Measurements from ENCODE around the gene RNF44. TPM values are rescaled to one million over a fixed set of nuclear protein-coding genes. Genes with fewer than 3 reads are reported as not detected.

RNF44 gene
- total RNA-seq, 1 experiment from 2014 or later = 172 TPM

DNA sequence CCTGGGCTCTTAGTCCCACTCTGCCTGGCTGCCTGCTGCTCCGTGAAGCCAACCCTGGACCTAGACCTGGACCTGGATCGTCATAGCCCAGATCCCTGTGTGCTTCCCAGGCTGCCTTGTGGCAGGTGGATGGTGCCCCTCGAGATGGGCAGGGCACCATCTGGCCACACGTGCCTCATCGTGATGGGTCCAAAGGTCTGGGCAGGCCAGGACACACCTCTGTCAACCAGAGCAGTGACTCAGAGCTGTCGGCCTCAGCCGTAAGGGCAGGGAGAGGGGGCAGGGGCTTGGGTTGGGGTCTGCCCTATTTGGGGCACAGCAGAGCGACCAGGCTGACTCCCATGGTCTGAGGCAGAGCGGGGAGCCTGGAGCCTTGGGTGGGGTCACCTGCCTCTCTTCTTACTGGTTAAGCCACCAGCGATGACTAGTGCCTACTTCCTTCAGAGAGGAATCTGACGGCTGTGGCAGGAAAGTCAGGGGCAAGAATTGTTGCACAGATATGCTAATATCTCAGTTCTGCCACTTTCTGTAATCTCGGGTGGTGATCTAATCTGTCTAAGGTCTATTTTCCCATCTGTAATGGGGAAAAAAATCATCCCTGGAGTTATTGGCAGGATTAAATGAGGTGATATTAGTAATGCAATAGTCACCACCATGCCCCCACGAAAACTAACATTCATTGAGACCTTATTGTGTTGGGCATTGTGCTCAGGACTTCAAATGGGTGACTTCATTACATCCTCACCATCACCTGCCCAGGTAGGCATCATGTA is 8.7 kb upstream of the RNF44 start:
- Histone ChIP-seq H3K4me2 (ENCODE audit: insufficient read depth, insufficient read length, low read length) (no peak overlapping the region), H3K23ac (ENCODE audit: insufficient read length, low read depth, low read length) (no peak overlapping the region), H3K9ac (ENCODE audit: extremely low read depth, insufficient read length, low read length) (no peak overlapping the region), H4K5ac (ENCODE audit: insufficient read length, low read depth, low read length) (no peak overlapping the region), H3T11ph (ENCODE audit: low read length) (no peak overlapping the region), H2BK15ac (ENCODE audit: low read depth, low read length) (no peak overlapping the region), H3K27ac (ENCODE audit: insufficient read length, low read depth, low read length) (no peak overlapping the region), H4K8ac (replicated peaks; ENCODE audit: insufficient read length, low read depth, low read length) (no peak overlapping the region), H3K27me3 (ENCODE audit: insufficient read depth, low read length) (no peaks in the 10 kb centered on the region), H2AFZ (ENCODE audit: low read length) (no peak overlapping the region), H3K4me1 (ENCODE audit: insufficient read depth, low read length) (peaks cover 6% of the 10 kb centered on the region; the same call in 1 of the 2 replicates), H3K56ac (ENCODE audit: insufficient read length, low read depth, low read length) (no peak overlapping the region), H3K9me3 (ENCODE audit: control insufficient read depth, low read depth, low read length) (no peaks in the 10 kb centered on the region), H2BK5ac (ENCODE audit: insufficient read length, low read length) (no peak overlapping the region), H3K14ac (ENCODE audit: insufficient read depth, low read length) (no peak overlapping the region), H3K4ac (ENCODE audit: low read depth, low read length) (no peak overlapping the region), H4K91ac (ENCODE audit: insufficient read length, low read depth, low read length) (no peak overlapping the region), H3K23me2 (ENCODE audit: insufficient read length, low read depth, low read length, poor library complexity, severe bottlenecking) (peaks cover 12% of the 10 kb centered on the region), H3K79me1 (ENCODE audit: insufficient read depth, low read depth, low read length, poor library complexity, severe bottlenecking) (no peaks in the 10 kb centered on the region), H3K18ac (ENCODE audit: insufficient read length, low read depth, low read length) (no peak overlapping the region), H3K79me2 (ENCODE audit: insufficient read depth, low read length) (no peaks in the 10 kb centered on the region), H2BK20ac (ENCODE audit: low read depth, low read length, poor library complexity, severe bottlenecking) (no peak overlapping the region), H2BK12ac (ENCODE audit: insufficient read length, low read depth, low read length) (no peak overlapping the region), H2AK5ac (ENCODE audit: insufficient read length, low read length) (no peak overlapping the region), H4K20me1 (ENCODE audit: control insufficient read depth, insufficient read depth, insufficient read length) (peaks cover 2% of the 10 kb centered on the region), H2BK120ac (ENCODE audit: low read depth, low read length, poor library complexity, severe bottlenecking) (no peak overlapping the region)
- peaks cover 0 to 2% (median 2%) of the 10 kb centered on the region in 3 experiments; a peak in 3 of 7 replicates for H3K36me3 Mint-ChIP-seq (ENCODE audit: insufficient read depth in 1 of 3, low read depth in 3 of 3)
- no peak overlapping the region for H3K27ac Mint-ChIP-seq
- TF ChIP-seq, protein P1, sequence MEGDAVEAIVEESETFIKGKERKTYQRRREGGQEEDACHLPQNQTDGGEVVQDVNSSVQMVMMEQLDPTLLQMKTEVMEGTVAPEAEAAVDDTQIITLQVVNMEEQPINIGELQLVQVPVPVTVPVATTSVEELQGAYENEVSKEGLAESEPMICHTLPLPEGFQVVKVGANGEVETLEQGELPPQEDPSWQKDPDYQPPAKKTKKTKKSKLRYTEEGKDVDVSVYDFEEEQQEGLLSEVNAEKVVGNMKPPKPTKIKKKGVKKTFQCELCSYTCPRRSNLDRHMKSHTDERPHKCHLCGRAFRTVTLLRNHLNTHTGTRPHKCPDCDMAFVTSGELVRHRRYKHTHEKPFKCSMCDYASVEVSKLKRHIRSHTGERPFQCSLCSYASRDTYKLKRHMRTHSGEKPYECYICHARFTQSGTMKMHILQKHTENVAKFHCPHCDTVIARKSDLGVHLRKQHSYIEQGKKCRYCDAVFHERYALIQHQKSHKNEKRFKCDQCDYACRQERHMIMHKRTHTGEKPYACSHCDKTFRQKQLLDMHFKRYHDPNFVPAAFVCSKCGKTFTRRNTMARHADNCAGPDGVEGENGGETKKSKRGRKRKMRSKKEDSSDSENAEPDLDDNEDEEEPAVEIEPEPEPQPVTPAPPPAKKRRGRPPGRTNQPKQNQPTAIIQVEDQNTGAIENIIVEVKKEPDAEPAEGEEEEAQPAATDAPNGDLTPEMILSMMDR (conservative IDR thresholded peaks at IDR 0.05) = no peak
- no peaks in the 10 kb centered on the region for H3K9me3 Mint-ChIP-seq
- DNase-seq = no peak
- H3K4me3 Mint-ChIP-seq = no peak overlapping the region
- no CpG with 5 or more reads among the region's 13 CpGs for WGBS (ENCODE audit: extremely low coverage, insufficient read length, low lambda C conversion rate)
- H3K27me3 Mint-ChIP-seq (ENCODE audit: low read depth) = peaks cover 1% of the 10 kb centered on the region; the same call in 1 of the 2 replicates
- H3K4me1 Mint-ChIP-seq = peaks cover 22 to 24% of the 10 kb centered on the region in 2 experiments

All from H9 (cell line).